GM12891 (cell line): ENCODE results near the gene TTC29. TPM values are rescaled to one million over a fixed set of nuclear protein-coding genes. Genes with fewer than 3 reads are reported as not detected.

ENCODE experiments used
- DNase-seq: peaks from one replicate; pipeline ENCODE4 v3.0.0; 2011; ENCODE audit warnings: low spot score; ENCODE audit not compliant: insufficient read length
- FAIRE-seq: peaks from 2 replicates; lab custom pipeline; 2011; peaks lifted over from hg19 to GRCh38; lab: Jason Lieb, UNC
- PAX5 ChIP-seq: IDR thresholded peaks from 2 replicates; pipeline ENCODE4 v1.6.1; 2011; ENCODE audit warnings: low read length, moderate library complexity, mild to moderate bottlenecking; ENCODE audit not compliant: insufficient read depth, severe bottlenecking
- POLR2A ChIP-seq: IDR thresholded peaks from 2 replicates; pipeline ENCODE4 v1.6.1; 2011; ENCODE audit warnings: low read depth, low read length, control low read depth
- POLR2AphosphoS5 ChIP-seq: IDR thresholded peaks from 2 replicates; pipeline ENCODE4 v1.6.1; 2011; ENCODE audit warnings: low read depth, low read length, control low read depth
- POU2F2 ChIP-seq: IDR thresholded peaks from 2 replicates; pipeline ENCODE4 v1.6.1; 2011; ENCODE audit warnings: low read depth, mild to moderate bottlenecking, control low read depth, low read length, moderate library complexity
- SPI1 ChIP-seq: IDR thresholded peaks from 2 replicates; pipeline ENCODE4 v1.6.1; 2011; ENCODE audit warnings: low read depth, low read length, control low read depth
- TAF1 ChIP-seq: IDR thresholded peaks from 2 replicates; pipeline ENCODE4 v1.6.1; 2011; ENCODE audit warnings: low read depth, low read length, control low read depth
- polyA plus RNA-seq: library from polyadenylated mRNA; unstranded; fragments of >200 nt; gene quantifications from one replicate; pipeline ENCODE4 v1.2.1, GENCODE V29; 2012; ENCODE audit warnings: low read depth, missing spikeins, inconsistent platforms; ENCODE audit not compliant: missing spikeins

Gene TTC29
- polyA plus RNA-seq = not detected

- peak; percentile 60 for DNase-seq
- TF ChIP-seq PAX5 (no peak), POU2F2 (no peak), SPI1 (no peak), TAF1 (no peak), POLR2A (no peak), POLR2AphosphoS5 (no peak)
- peak; percentile 79 for FAIRE-seq
Measured at GRCh38 chr4:146945556-146946374, at the start of gene TTC29. TTC29 (minus strand) TSS chr4:146945864; CDS start chr4:146939895, 5,969 bp downstream.

GRCh38 chr4:146981651-146982050, 36.0 kb upstream of the TTC29 start:
- FAIRE-seq (no peak), DNase-seq (no peak)
- TF ChIP-seq POLR2AphosphoS5 (no peak), SPI1 (no peak), TAF1 (no peak), PAX5 (no peak), POU2F2 (no peak), POLR2A (no peak)

- DNase-seq (no peak), FAIRE-seq (no peak)
- TF ChIP-seq POU2F2 (no peak), TAF1 (no peak), POLR2A (no peak), POLR2AphosphoS5 (no peak), SPI1 (no peak), PAX5 (no peak)
Measured at GRCh38 chr4:146978641-146979040, 33.0 kb upstream of the TTC29 start.

GRCh38 chr4:146976145-146976544, 30.5 kb upstream of the TTC29 start:
- no peak for FAIRE-seq
- TF ChIP-seq POLR2A (no peak), SPI1 (no peak), POU2F2 (no peak), TAF1 (no peak), PAX5 (no peak), POLR2AphosphoS5 (no peak)
- no peak for DNase-seq

- FAIRE-seq (no peak), DNase-seq (no peak)
- TF ChIP-seq PAX5 (no peak), POU2F2 (no peak), POLR2AphosphoS5 (no peak), SPI1 (no peak), TAF1 (no peak), POLR2A (no peak)
Measured at GRCh38 chr4:146975527-146975926, 29.9 kb upstream of the TTC29 start.

GRCh38 chr4:146975036-146975435, 29.4 kb upstream of the TTC29 start:
- FAIRE-seq (no peak), DNase-seq (no peak)
- no peak for TF ChIP-seq SPI1
- no peak for TF ChIP-seq TAF1
- TF ChIP-seq POLR2AphosphoS5 = no peak
- no peak for TF ChIP-seq POU2F2
- TF ChIP-seq POLR2A = no peak
- no peak for TF ChIP-seq PAX5

- DNase-seq = no peak
Measured at GRCh38 chr4:146972036-146972435, 26.4 kb upstream of the TTC29 start.

GRCh38 chr4:146969126-146969525, 23.5 kb upstream of the TTC29 start:
- TF ChIP-seq POLR2A (no peak), TAF1 (no peak), PAX5 (no peak), SPI1 (no peak), POU2F2 (no peak), POLR2AphosphoS5 (no peak)
- FAIRE-seq = no peak
- no peak for DNase-seq

More at GRCh38 chr4:146972036-146972435, 26.4 kb upstream of the TTC29 start:
- no peak for FAIRE-seq
- TF ChIP-seq PAX5 (no peak), TAF1 (no peak), POLR2AphosphoS5 (no peak), POU2F2 (no peak), SPI1 (no peak)

GRCh38 chr4:146960634-146961033, 15.0 kb upstream of the TTC29 start:
- no peak for TF ChIP-seq SPI1
- TF ChIP-seq POLR2AphosphoS5 = no peak
- TF ChIP-seq PAX5 = no peak
- TF ChIP-seq TAF1 = no peak
- TF ChIP-seq POLR2A = no peak
- no peak for TF ChIP-seq POU2F2
- FAIRE-seq (no peak), DNase-seq (no peak)

- TF ChIP-seq TAF1 = no peak
- TF ChIP-seq POLR2AphosphoS5 = no peak
- no peak for TF ChIP-seq SPI1
- TF ChIP-seq PAX5 = no peak
- TF ChIP-seq POLR2A = no peak
- TF ChIP-seq POU2F2 = no peak
- DNase-seq (no peak), FAIRE-seq (no peak)
Measured at GRCh38 chr4:146959692-146960091, 14.0 kb upstream of the TTC29 start.

GRCh38 chr4:146957237-146957636, 11.6 kb upstream of the TTC29 start:
- TF ChIP-seq TAF1 (no peak), POU2F2 (no peak), POLR2A (no peak), POLR2AphosphoS5 (no peak), SPI1 (no peak), PAX5 (no peak)
- DNase-seq = no peak
- FAIRE-seq = no peak
